Measurements from ENCODE around the gene ALPK3. TPM values are rescaled to one million over a fixed set of nuclear protein-coding genes. Genes with fewer than 3 reads are reported as not detected.
"Not testable (repeated sequence)": the region's sequence is repeated elsewhere in the genome, so short reads cannot be mapped to it uniquely, and the experiment has no call there.

Gene ALPK3
- total RNA-seq, 1 donor from 2014 or later: 0.21 TPM

DNA sequence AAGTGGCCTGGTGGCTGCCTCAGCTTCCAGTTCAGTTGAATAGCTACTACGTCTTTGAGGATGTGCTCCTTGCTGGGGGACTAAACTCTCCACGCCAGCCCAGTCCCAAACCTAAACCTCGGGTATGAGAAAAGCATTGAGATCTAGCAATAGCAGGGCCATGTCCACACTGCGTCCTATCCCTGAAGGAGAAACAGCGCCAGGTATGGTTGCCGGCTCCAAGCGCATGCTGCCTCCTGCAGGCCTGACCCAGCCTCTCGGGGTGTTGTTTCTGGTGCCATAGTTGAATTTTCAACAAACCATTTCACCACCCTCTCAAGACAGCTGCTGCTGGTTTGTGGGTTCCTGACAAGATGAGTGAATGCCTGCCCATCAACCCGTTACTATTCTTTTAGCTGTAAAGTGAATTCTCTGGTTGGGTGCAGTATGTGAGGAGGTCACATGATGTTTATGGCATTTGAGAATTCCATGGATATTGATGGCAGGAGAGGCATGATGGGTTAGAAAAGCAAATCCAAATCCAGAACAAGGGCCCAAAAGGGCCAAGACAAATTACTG lies 54.4 kb downstream of the ALPK3 start:
- H3K36me3 Mint-ChIP-seq (ENCODE audit: low read depth): no peaks in the 10 kb centered on the region
- intact Hi-C loops (cut with micrococcal nuclease): loop anchor here (10.0 kb wide), 2 partner anchors 47 to 53 kb away; no protein-coding TSS in a partner anchor
- DNase-seq: no peak
- H3K4me1 Mint-ChIP-seq: no peaks in the 10 kb centered on the region
- H3K4me3 Mint-ChIP-seq: no peak overlapping the region
- no peaks in the 10 kb centered on the region for H3K27me3 Mint-ChIP-seq
- no peak overlapping the region for H3K27ac Mint-ChIP-seq
- no peaks in the 10 kb centered on the region for H3K9me3 Mint-ChIP-seq

DNA sequence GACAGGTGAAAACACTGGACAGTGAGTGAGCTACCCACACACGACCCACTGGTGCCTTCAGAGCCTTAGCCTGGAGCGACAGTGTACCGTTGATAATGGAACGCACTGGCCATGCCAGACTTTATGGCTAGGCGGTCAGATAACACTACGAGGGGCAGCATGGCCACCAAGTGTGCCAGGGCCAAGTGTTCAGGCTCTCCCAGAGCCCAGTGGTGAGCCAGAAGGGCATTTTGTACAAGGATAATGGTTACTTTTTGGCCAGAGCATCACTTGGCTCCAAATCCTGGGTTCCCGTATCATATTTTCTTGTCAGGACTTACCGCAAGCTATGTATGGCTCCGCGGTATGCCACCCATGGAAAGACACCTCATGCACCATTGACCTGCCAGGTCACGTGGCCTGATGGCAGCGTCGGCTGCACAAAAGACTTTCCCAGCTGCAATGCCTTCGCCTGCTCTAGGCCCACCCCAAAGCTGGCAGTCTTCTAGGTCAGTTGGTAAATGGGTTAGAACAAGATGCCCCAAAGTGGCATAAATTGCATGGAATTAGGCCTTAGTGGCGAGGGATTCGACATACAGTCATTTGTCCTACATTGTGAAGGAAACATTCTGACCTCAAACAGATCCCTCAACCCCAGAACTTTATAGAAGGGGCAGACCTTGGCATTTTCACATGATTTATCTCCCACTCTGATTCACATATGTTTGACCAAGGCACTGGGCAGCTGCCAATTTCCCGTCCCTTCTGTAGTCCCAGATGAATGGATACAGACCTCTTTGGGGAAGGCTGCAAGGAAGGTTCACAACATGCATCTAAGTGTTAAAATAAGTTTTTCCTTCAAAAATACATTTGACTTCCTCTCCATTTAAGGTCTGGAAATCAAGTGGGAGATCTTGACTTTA lies 55.1 kb downstream of the ALPK3 start:
- no peaks in the 10 kb centered on the region for H3K4me1 Mint-ChIP-seq
- intact Hi-C loops (cut with micrococcal nuclease): loop anchor here (10.0 kb wide), 2 partner anchors 47 to 53 kb away; no protein-coding TSS in a partner anchor
- no peak overlapping the region for H3K27ac Mint-ChIP-seq
- no peaks in the 10 kb centered on the region for H3K9me3 Mint-ChIP-seq
- no peaks in the 10 kb centered on the region for H3K27me3 Mint-ChIP-seq
- no peak overlapping the region for H3K4me3 Mint-ChIP-seq
- DNase-seq: no peak
- H3K36me3 Mint-ChIP-seq (ENCODE audit: low read depth): no peaks in the 10 kb centered on the region

DNA sequence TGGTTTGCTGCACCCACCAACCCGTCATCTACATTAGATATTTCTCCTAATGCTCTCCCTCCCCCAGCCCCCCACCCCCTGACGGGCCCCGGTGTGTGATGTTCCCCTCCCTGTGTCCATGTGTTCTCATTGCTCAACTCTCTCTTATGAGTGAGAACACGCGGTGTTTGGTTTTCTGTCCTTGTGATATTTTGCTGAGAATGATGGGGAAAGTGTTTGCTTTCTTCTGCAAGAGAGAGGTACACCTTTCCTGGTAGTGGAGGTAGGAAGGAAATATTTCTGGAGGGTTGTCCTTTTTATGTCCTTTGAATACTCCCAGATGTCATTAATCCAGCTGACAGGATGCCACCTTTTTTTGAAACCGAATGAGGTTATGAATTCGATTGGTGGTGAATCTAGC lies 56.8 kb downstream of the ALPK3 start:
- H3K27me3 Mint-ChIP-seq: no peaks in the 10 kb centered on the region
- H3K9me3 Mint-ChIP-seq: no peaks in the 10 kb centered on the region
- intact Hi-C loops (cut with micrococcal nuclease): loop anchor here (10.0 kb wide), 2 partner anchors 49 to 51 kb away; no protein-coding TSS in a partner anchor
- H3K4me1 Mint-ChIP-seq: no peaks in the 10 kb centered on the region
- no peak for DNase-seq
- no peak overlapping the region for H3K27ac Mint-ChIP-seq
- no peak overlapping the region for H3K4me3 Mint-ChIP-seq
- no peaks in the 10 kb centered on the region for H3K36me3 Mint-ChIP-seq (ENCODE audit: low read depth)

DNA sequence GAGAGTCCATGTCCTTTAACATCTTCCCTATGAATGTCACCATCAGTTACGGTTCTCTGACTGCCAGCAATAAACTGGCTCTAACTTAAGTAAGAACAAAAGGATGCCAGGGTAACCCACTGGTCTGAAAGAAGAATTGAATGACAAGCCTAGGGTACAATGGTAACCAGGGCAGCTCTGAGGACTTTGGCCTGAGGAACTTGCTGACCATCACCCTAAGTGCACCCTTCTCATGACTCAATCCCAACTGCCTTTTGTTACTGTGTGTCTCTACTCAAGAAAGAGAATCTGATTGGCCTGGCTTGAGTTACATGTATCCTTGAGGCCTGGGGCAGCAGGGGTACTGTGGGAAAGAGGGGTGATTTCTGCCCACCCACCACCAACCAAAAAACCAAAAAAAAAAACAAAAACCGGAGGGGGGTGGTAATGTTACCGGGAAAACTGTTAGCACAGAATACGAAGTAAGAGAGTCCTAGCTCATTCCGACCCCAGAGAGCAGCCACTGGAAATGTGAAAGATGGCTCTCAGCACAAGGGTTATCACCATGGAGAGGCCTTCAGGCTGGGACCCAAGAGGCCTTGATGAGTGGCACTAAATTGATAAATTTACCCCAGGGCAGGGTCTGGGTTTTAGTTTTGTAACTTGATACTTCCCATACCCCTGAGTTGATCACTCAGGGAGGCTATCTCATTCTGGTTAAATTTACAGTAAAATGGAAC lies 58.0 kb downstream of the ALPK3 start:
- intact Hi-C loops (cut with micrococcal nuclease): loop anchor here (10.0 kb wide), 2 partner anchors 50 kb away; no protein-coding TSS in a partner anchor
- DNase-seq: no peak
- Mint-ChIP-seq H3K27me3 (peaks cover 3% of the 10 kb centered on the region), H3K36me3 (ENCODE audit: low read depth) (no peaks in the 10 kb centered on the region), H3K9me3 (no peaks in the 10 kb centered on the region), H3K4me3 (no peak overlapping the region), H3K27ac (peak overlapping the region; percentile 1), H3K4me1 (no peaks in the 10 kb centered on the region)

DNA sequence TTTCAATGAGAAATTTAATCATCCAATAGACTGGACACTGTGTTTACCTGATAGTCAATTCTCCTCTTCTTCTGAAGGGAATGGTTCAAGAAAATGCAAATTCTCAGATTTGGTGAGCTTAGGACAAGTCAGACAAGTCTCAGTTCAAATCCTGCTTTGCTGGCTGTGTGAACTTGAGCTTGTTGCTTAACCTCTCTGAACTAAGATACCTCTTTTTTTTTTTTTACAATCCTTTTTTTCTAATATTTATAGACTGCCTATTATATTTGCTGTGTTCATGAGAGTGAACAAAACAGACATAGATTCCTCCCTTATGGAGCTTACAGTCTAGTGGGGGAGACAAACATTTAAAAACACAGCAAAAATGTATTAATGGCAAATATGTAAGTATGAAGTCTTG lies 59.1 kb downstream of the ALPK3 start:
- DNase-seq: no peak
- no peak overlapping the region for H3K4me3 Mint-ChIP-seq
- intact Hi-C loops (cut with micrococcal nuclease): loop anchor here (10.0 kb wide), 2 partner anchors 49 to 51 kb away; no protein-coding TSS in a partner anchor
- peaks cover 3% of the 10 kb centered on the region for H3K27me3 Mint-ChIP-seq
- H3K9me3 Mint-ChIP-seq: no peaks in the 10 kb centered on the region
- H3K27ac Mint-ChIP-seq: no peak overlapping the region
- H3K36me3 Mint-ChIP-seq (ENCODE audit: low read depth): no peaks in the 10 kb centered on the region
- H3K4me1 Mint-ChIP-seq: no peaks in the 10 kb centered on the region

DNA sequence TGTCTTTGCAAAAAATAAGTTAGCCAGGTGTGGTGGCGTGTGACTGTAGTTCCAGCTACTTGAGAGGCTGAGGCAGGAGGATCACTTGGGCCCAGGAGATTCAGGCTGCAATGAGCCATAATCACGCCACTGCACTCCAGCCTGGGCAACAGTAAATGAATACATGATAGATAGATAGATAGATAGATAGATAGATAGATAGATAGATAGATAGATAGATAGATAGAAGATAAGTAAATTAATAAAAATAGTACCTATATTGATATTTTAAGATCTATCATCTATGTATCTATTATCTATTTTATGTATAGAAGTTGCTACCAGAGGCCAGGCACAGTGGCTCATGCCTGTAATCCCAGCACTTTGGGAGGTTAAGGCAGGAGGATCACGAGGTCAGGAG lies 60.5 kb downstream of the ALPK3 start:
- intact Hi-C loops (cut with micrococcal nuclease): loop anchor here (1.0 to 10.0 kb wide), 4 partner anchors 47 to 289 kb away; partner anchors contain the start of gene WDR73
- H3K27ac Mint-ChIP-seq; H3K4me1 Mint-ChIP-seq; DNase-seq; H3K9me3 Mint-ChIP-seq; H3K36me3 Mint-ChIP-seq (ENCODE audit: low read depth); H3K27me3 Mint-ChIP-seq; H3K4me3 Mint-ChIP-seq: not testable (repeated sequence)

DNA sequence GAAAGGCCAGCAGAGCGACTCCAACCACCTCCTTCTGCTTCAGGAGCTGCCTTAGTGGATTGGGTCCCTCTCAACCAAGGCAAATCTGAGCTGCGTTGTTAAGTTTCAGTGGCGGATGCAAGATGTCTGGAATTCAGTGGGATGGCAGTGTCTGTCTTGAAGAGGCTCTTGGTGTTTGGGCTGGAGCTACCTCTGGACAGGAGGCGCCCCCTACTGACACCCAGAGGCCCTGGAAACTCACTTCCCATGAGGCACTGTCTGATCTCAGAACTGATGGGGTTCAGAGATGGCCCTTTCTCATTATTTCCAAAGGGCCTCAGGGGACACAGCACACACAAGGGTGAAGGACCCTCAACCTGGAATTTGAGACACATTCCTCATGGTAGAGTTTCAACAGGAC lies 61.3 kb downstream of the ALPK3 start:
- no peak overlapping the region for H3K4me3 Mint-ChIP-seq
- H3K4me1 Mint-ChIP-seq: no peaks in the 10 kb centered on the region
- intact Hi-C loops (cut with micrococcal nuclease): loop anchor here (1.0 to 10.0 kb wide), 4 partner anchors 46 to 290 kb away; partner anchors contain the start of gene WDR73
- H3K9me3 Mint-ChIP-seq: no peaks in the 10 kb centered on the region
- no peaks in the 10 kb centered on the region for H3K36me3 Mint-ChIP-seq (ENCODE audit: low read depth)
- DNase-seq: peak; percentile 87
- peaks cover 5% of the 10 kb centered on the region for H3K27me3 Mint-ChIP-seq
- no peak overlapping the region for H3K27ac Mint-ChIP-seq

DNA sequence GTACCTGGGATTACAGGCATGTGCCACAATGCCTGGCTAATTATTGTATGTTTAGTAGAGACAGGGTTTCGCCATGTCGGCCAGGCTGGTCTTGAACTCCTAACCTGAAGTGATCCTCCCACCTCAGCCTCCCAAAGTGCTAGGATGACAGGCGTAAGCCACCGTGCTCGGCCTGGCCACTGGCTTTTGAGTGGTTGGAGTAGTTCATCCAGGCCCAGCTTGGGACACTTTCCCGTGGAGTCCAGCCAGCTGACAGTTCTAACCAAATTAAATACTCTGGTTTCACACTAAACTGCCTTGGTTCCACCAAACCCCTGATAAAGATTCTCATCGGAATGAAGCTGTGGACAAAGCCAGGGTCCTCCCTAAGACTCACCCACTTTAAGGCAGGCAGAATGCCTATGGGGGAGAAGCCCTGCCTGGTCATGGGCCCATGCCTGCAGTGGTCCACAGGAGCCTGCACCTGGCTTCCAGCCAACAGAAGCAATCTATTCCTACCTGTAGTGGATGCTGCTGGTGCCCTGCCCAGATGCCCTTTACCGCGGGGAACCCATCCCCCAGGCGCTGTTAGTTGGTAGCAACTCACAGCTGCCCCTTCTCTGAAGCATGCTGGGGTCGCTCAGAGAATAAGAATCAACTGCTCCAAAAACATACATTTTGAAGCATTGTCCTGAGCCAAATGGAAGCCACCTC lies 62.1 kb downstream of the ALPK3 start:
- DNase-seq: no peak
- no peaks in the 10 kb centered on the region for H3K36me3 Mint-ChIP-seq (ENCODE audit: low read depth)
- H3K27me3 Mint-ChIP-seq: peaks cover 5% of the 10 kb centered on the region
- no peaks in the 10 kb centered on the region for H3K9me3 Mint-ChIP-seq
- H3K4me1 Mint-ChIP-seq: no peaks in the 10 kb centered on the region
- intact Hi-C loops (cut with micrococcal nuclease): loop anchor here (10.0 kb wide), 2 partner anchors 46 to 54 kb away; no protein-coding TSS in a partner anchor
- no peak overlapping the region for H3K27ac Mint-ChIP-seq
- no peak overlapping the region for H3K4me3 Mint-ChIP-seq

DNA sequence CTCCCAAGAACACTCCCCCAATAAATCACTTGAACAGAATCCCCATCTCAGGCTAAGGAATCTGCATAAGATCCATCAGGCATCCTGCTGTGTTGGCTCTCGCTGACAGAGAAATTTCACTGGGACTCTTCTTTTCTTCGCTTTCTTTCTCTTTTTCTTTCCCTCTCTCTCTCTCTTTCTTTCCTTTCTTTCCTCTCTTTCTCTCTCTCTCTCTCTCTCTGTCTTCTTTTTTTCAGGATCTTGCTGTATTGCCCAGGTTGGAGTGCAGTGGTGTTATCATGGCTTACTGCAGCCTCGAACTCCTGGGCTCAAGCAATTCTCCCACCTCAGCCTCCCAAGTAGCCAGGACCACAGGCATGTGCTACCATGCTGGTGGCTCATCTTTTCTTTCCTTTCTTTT lies 62.9 kb downstream of the ALPK3 start:
- H3K9me3 Mint-ChIP-seq: no peaks in the 10 kb centered on the region
- no peaks in the 10 kb centered on the region for H3K4me1 Mint-ChIP-seq
- no peak overlapping the region for H3K27ac Mint-ChIP-seq
- no peak for DNase-seq
- intact Hi-C loops (cut with micrococcal nuclease): no loop called here
- peaks cover 5% of the 10 kb centered on the region for H3K27me3 Mint-ChIP-seq
- no peaks in the 10 kb centered on the region for H3K36me3 Mint-ChIP-seq (ENCODE audit: low read depth)
- no peak overlapping the region for H3K4me3 Mint-ChIP-seq

DNA sequence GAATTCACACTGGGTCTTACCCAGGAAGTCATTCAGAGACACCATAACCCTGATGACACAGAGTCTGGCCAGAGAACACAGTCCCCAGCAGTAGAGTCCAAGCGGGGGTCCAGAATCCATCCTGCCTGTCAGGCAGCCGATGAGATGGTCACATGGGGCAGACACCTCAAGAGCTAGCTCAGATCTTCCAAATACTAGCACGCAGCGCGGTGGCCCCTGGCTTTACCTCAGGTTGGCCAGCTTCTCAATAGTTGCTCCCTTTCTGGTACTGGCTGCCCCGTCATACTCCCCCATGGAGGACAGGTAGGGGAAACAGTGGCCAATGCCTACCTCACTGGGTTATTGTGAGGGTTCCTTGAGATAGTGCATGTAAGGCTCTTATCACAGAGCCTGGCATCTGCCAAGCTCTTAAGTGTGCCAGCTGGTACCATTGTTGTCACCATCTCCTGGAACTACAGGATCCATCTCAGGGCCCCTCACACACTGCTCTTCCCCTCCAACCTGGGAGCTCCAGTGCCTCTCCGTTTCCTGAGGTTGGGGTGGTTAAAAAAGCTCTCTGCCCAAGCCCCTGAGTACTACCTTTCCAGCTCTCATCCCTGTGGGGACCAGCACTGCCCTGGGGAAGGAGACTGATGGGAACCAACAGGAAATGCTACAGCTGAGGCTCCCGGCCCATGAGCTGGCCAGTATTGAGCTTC lies 63.8 kb downstream of the ALPK3 start:
- H3K9me3 Mint-ChIP-seq: no peaks in the 10 kb centered on the region
- H3K27ac Mint-ChIP-seq: no peak overlapping the region
- H3K36me3 Mint-ChIP-seq (ENCODE audit: low read depth): no peaks in the 10 kb centered on the region
- intact Hi-C loops (cut with micrococcal nuclease): no loop called here
- no peak for DNase-seq
- H3K4me1 Mint-ChIP-seq: no peaks in the 10 kb centered on the region
- no peak overlapping the region for H3K4me3 Mint-ChIP-seq
- peaks cover 5% of the 10 kb centered on the region for H3K27me3 Mint-ChIP-seq

DNA sequence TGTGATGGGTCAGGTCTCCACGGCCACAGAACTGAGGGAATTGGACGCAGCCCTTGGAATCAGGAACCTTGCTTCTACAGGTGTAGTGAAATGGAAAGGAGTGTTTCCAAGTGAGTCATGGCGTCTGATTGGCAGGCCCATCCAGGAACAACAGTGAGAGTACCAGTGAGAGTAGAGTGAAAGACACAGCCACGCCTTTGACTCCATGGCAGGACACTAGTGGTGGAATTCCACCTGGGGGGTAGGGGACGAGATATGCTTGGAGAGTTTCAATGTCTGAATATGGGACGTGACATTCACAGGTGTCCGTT lies 64.3 kb downstream of the ALPK3 start:
- intact Hi-C loops (cut with micrococcal nuclease): no loop called here
- no peak overlapping the region for H3K27ac Mint-ChIP-seq
- no peak overlapping the region for H3K4me3 Mint-ChIP-seq
- H3K9me3 Mint-ChIP-seq: no peaks in the 10 kb centered on the region
- no peaks in the 10 kb centered on the region for H3K36me3 Mint-ChIP-seq (ENCODE audit: low read depth)
- no peaks in the 10 kb centered on the region for H3K4me1 Mint-ChIP-seq
- no peak for DNase-seq
- peaks cover 5% of the 10 kb centered on the region for H3K27me3 Mint-ChIP-seq

DNA sequence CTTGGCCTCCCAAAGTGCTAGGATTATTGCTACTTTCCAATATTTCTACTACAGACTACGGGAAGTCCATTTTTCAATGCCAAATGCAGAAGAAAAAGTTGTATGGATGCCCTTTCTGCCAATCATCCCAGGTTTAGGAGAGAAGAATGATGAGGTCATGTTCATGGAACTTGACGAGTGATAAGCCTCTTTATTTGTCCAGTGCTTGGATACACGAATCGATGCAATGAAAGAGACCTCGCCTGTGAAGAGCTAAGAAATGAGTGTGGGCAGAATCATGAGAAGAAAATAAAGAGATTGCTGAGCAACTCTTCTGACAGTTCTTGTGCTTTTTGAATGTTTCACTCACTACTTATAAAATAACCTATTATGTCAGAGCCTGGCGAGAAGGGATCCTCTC lies 66.3 kb downstream of the ALPK3 start:
- H3K4me1 Mint-ChIP-seq: no peaks in the 10 kb centered on the region
- intact Hi-C loops (cut with micrococcal nuclease): no loop called here
- peaks cover 5% of the 10 kb centered on the region for H3K27me3 Mint-ChIP-seq
- H3K4me3 Mint-ChIP-seq: no peak overlapping the region
- no peaks in the 10 kb centered on the region for H3K36me3 Mint-ChIP-seq (ENCODE audit: low read depth)
- H3K27ac Mint-ChIP-seq: no peak overlapping the region
- DNase-seq: no peak
- H3K9me3 Mint-ChIP-seq: no peaks in the 10 kb centered on the region

Data from activated CD4-positive, alpha-beta T cell treated with anti-CD3 and anti-CD28 coated beads, Interleukin-2, amount 10 ng/mL, durations not matched to agents 24 days and 14 days (primary cell).